ENCODE data around the gene KANSL1.

KANSL1 gene

GRCh38 chr17:46163929-46164594 lies 29.2 kb downstream of the KANSL1 start:
- no peak for DNase-seq

GRCh38 chr17:46163316-46163715 lies 29.9 kb downstream of the KANSL1 start:
- DNase-seq = no peak

DNA sequence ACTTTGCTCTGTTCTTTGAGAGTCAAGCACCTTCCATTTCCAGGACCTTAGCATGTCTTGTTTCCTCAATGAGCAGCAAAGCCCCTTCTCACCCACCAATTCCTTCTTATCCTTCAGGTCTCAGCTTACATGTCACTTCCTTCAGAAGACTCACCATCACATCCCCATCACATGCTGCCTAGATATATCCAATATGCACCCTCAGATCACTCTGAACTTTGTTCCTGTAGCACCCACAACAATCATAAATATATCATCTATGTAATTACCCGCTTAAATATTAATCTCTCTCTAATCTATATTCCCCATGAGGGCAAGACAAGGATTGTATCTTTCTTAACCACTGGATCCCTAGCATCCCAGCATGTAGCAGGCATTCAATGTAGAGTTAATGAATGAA lies 30.4 kb downstream of the KANSL1 start:
- DNase-seq = no peak

DNA sequence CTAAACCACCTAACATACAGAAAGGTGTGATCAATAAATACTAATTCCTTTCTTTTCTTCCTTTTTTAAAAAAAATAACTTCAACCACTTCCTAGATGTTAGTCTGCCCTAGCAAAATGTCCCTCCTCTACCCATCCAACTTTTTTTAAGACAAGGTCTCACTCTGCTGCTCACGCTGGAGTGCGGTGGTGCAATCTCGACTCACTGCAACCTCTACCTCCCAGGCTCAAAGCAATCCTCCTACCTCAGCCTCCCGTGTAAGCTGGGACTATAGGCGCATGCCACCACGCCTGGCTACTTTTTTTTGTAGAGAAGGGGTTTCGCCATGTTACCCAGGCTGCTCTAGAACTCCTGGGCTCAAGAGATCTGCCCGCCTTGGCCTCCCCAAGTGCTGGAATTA lies 33.1 kb downstream of the KANSL1 start:
- DNase-seq = no peak

GRCh38 chr17:46159686-46160085 lies 33.5 kb downstream of the KANSL1 start:
- DNase-seq = no peak

DNA sequence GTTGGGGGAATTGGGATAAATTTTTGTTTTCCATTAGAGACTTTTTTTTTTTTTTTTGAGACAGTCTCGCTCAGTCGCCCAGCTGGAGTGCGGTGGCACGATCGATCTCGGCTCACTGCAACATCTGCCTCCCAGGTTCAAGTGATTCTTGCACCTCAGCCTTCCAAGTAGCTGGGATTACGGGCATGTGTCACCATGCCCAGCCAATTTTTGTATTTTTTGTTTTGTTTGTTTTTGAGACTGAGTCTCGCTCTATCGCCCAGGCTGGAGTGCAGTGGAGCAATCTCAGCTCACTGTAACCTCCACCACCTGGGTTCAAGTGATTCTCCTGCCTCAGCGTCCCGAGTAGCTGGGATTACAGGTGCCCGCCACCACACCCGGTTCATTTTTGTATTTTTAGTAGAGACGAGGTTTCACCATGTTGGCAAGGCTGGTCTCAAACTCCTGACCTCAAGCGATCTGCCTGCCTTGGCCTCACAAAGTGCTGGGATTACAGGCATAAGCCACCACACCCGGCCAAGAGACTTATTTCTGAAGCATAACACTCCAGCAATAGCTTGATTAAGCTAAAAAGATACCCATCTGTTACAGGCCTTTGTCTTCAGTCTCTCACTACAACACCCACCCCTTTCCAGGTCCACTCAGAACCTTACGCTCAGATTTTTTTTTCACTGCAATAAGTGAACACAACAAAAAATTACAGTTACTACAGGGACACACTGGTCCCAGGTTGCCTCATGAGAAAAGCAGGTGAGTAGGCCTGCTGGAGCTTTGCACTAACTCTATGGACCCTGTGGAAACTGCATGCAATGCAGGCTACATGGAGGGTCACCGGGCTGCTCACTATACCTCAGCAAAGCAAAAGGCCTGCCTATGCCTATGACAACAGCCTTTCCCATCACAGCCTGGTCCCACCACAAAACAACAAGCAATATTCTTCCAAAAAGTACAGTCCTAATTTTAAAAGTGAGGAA lies 34.6 kb downstream of the KANSL1 start:
- no peak for DNase-seq

- DNase-seq = no peak
These were observed 35.7 kb downstream of the KANSL1 start for GRCh38 chr17:46157443-46158062.

DNA sequence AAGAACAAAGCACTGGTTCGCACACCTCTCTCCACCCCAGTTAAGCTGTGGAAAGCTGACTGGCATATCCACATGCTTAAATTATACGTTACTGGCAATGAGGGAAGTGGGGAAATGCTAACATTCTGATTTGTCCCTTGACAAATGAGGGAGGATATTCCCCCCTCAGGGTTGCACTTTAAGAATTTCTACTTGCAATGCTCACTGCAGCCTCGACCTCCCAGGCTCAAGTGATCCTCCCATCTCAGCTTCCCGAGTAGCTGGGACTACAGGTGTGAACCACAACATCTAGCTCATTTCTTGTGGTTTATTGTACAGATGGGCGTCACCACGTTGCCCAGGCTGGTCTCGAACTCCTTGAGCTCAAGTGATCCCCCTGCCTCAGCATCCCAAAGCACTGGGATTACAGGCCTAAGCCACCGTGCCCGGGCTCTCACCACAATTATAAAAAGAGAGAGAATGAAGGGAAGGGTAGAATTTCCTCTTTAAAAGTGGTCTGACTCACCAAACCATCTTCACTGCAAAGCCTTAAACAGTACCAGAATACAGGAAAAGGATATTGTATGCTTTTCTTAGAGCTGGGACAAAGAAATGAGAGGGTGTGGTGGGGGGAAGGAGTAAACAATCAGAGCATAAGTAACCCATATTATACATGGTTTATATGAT lies 38.9 kb downstream of the KANSL1 start:
- no peak for DNase-seq

- no peak for DNase-seq
These were observed 40.8 kb downstream of the KANSL1 start for GRCh38 chr17:46152423-46152822.

- DNase-seq = no peak
These were observed 41.5 kb downstream of the KANSL1 start for GRCh38 chr17:46151762-46152161.

GRCh38 chr17:46150216-46150963 lies 42.8 kb downstream of the KANSL1 start:
- DNase-seq = no peak

DNA sequence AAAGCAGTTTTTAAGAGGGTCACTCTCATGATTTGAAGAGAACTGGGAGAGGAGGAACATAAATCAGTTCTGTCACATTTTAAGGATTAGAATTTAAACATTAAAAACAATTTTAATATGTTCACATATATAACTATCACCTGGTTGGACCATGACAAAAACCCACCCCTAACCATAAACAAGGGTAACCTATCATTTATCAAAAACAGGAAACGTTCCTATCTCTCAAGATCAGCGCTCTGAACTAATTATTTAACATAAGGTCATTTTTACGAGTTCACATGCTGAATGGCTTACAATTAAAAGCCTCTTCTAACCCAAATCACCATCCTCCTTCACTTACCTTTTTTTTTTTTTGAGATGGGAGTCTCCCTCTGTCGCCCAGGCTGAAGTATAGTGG lies 45.0 kb downstream of the KANSL1 start:
- DNase-seq = no peak

GRCh38 chr17:46147296-46147695 lies 45.9 kb downstream of the KANSL1 start:
- no peak for DNase-seq

- DNase-seq = no peak
These were observed 49.0 kb downstream of the KANSL1 start for GRCh38 chr17:46144246-46144645.

DNA sequence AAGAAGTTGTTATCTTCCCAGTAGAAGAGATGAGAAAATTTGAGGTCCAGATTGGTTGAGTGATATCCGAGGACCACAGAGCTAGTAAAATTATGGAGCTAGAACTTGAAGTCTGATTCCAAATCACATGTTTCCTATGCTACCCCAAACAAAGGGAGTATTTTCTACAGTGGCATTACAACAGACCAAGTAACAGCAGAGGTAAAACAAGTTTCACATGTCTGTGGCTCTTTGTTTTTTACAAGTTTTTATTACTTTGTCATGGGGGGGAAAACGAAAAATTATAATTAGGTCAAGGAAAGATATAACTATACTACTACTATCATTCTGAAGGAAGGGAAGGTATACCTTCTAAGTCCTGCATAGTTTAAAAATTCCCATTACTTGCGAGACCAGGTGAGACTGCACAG lies 49.4 kb downstream of the KANSL1 start:
- no peak for DNase-seq

DNA sequence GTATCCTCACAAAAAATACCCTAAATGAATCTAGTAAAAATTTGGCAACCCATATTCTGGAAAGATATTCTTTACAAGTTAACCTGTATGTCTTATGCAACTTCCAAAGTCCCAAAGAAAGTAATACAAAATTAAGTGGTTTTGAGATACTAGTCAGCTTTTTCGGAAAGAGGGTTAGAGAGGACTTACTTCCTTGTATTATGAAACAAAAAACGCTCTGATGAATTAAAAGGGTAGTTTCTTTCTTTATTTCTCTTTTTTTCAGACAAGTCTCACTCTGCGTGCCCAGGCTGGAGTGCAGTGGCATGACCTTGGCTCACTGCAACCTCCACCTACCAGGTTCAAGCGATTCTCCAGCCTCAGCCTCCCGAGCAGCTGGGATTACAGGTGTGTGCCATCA lies 51.6 kb downstream of the KANSL1 start:
- no peak for DNase-seq

DNA sequence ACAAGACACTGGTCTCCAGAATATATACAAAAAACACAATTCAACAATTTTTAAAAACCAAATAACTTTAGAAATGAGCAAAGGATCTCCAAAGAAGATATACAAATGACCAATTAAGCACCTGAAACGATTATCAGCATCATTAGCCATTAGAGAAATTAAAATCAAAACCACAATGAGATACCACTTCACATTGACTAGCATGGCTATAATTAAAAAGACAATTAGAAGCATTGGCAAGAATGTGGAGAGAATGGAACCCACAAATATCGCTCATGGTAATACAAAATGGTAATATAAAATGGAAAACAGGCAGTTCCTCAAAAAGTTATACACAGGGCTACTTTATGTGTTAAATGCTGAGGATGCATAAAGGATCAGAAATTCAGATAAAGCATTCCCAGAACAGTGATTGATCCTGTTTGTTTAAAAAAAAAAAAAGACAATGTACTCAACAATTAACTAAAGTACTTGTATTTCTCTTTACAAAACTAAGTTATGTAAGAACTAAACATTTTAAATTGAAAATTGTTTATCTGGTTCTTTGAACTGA lies 52.5 kb downstream of the KANSL1 start:
- no peak for DNase-seq

DNA sequence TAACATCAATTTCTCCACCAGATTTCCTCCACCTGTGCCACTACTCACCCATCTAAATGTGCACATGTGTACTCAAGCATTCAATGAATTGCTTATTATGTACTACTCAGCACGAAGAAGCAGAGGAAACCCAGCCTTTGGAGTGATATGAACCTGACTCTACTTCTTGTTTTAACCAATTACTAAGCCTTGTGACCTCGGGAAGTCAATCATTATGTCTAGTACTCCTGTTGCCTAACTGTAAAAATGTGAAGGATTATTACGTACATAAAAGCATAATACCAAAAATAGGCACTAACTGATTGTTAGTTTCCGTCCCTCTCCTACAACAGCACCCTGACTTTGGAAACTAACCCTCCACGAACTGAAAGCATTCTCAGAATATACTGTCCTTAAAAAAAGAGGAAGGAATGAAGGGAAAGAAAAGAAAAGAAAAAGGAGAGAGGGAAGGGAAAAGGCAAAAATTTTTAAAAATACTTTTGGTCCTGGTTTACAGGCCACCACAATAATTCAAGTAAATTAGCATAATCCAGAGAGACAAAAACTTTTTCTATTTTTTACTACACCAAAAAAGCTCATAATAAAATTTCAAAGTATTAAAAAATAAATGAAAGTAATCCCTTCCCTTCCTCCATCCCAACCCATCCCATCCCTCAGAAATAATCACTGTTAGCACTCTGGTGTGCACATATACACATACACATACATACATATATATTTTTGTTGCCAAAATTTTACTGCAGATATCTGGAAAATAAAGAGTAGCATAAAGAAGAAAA lies 53.6 kb downstream of the KANSL1 start:
- no peak for DNase-seq

GRCh38 chr17:46138473-46138872 lies 54.8 kb downstream of the KANSL1 start:
- DNase-seq = no peak

- DNase-seq = no peak
These were observed 56.4 kb downstream of the KANSL1 start for GRCh38 chr17:46136820-46137219.

GRCh38 chr17:46135879-46136563 lies 57.2 kb downstream of the KANSL1 start:
- DNase-seq = no peak
